Measurements from ENCODE around the gene WASF3.
A peak's percentile ranks its signal among the peaks of the same experiment; 100 is the strongest.

WASF3 gene

GRCh38 chr13:26557393-26558073, at the start of gene WASF3:
Gene WASF3 (plus strand): TSS chr13:26557683. CDS start chr13:26642271, 84,588 bp downstream.
- DNase-seq (ENCODE audit: low spot score), result peak; percentile 99

DNA sequence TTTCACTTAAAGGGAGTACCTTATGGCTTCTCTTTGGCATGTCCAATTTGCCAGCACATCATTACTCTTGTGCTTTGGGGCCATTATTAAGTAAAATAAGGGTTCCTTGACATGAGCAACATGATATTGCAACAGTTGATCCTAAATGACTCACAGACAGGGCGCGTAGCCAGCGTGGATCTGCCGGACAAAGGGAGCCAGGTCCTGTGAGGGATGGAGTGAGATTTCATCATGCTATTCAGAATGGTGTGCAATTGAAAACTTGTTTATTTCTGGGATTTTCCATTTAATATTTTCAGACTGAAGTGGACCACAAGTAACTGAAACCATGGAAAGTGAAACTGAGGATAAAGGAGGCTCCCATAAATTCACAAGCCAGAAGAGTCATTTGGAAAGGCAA, 48.6 kb upstream of the WASF3 start:
- no peak for DNase-seq (ENCODE audit: low spot score)

DNA sequence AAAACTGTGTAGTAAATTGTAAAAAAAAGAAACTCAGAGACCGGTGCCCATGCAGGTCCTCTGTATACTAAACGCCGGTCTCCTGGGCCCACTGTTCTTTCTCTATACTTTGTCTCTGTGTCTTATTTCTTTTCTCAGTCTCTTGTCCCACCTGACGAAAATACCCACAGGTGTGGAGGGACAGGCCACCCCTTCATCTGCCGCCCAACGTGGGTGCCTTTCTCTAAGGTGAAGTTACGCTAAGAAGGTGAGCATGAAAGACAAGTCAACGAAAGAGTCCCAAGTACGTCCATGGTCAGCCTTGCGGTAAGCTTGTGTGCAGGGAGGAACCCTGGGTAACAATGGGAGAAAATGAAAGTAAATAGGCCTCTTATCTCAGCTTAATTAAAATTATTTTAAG, 48.0 kb upstream of the WASF3 start:
- DNase-seq (ENCODE audit: low spot score), result no peak

DNA sequence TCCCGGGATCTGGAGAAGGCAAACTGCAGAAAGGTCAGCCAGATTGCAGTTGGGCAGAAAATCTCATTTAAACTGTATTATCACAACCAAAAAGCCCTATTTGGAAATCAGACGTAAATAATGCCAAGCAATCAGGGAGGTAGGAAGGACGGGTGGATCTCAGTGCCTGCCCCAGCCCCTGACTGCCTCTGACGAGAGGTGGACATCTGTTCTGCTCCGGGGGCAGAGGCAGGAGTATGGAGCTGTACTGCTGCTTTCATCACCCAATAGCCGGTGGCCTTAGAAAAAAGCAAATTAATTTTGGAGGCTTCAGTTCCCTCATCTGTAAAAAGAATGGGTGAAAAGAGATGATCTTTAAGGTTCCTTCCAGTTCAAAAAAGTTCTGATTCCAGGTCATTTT, 43.6 kb upstream of the WASF3 start:
- DNase-seq (ENCODE audit: low spot score), result no peak

GRCh38 chr13:26515721-26516120, 41.8 kb upstream of the WASF3 start:
- DNase-seq (ENCODE audit: low spot score), result no peak

DNA sequence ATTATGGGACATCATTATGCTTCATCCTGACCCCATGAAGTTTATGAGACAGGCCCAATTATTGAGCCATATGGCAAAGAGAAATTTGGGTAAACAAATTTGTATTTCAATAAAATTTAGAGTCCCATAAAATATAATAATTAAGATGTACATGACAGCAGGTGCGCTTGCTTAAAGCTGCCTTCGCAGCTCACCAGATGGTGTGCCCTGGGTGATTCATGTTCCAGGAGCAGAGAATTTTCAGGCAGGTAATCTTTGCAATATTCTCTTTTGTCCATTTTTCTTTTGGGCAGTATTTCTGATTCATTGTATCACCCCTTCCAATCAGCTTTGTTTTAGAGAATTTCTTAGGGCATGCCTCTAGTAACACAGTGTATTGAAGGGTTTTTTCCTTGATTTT, 39.5 kb upstream of the WASF3 start:
- no peak for DNase-seq (ENCODE audit: low spot score)

DNA sequence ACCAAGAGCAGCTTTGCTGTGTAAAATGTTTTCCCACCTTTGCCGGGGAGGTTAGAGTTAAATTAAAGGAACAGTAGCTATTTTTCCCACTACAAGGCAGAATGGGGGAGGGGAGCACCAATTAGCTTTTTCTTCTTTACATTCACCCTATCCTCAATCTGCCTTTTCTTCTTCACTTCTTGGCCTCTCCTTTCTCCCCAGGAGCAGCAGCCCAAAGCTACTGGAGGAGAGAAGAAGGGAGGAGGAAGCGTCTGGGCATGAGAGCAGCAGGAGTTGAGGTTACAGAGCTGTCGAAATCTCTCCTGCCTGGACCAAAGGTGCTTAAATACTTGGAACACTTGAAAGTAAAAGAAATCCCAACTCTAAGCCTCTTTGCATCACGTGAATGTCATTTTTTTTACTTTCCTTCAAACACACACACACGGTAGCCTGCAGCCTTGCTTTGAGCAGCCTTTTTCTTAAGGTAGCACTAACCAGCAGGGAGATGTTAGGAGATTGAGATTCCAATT, 39.0 kb upstream of the WASF3 start:
- DNase-seq (ENCODE audit: low spot score), result no peak

DNA sequence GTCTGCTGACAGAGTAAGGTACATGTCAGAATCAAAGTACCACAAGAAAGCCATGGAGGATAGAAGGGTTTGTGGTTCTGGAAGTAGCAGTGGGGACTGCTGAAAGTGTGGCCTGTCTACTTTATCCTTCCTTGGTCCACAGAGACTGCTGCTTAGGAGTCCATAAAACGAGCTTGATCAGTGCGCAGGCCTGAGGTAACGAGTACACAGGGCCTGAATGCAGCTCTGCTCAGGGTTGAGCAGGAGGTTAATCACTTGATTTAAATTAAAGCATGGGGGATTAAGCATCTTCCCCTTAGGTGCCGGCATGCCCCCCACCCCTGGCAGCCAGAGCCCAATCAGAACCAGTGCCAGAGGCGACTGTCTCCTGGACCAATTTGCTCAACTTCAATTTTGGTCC, 34.9 kb upstream of the WASF3 start:
- no peak for DNase-seq (ENCODE audit: low spot score)

GRCh38 chr13:26523007-26523406, 34.5 kb upstream of the WASF3 start:
- no peak for DNase-seq (ENCODE audit: low spot score)

GRCh38 chr13:26525528-26525927, 32.0 kb upstream of the WASF3 start:
- no peak for DNase-seq (ENCODE audit: low spot score)

GRCh38 chr13:26526702-26527216, 30.7 kb upstream of the WASF3 start:
- no peak for DNase-seq (ENCODE audit: low spot score)

GRCh38 chr13:26528527-26528926, 29.0 kb upstream of the WASF3 start:
- no peak for DNase-seq (ENCODE audit: low spot score)

DNA sequence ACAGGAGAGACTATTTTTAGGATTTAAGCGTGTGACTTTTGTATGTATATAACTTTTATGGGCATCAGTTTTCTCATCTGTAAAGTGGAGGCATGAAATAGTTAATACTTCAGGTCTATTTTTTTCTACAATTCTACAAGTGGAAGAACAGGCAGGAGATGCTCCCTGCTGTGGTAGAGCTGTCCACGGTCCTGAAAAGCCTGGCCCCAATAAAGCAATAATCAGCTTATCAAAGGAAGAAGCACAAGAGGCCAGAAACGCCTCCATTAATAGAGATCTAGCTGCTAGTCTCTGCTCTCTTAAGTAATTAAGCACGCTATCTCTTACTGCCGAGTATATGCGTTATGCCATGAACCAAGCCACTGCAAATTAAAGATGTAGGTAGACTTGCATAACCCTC, 28.0 kb upstream of the WASF3 start:
- DNase-seq (ENCODE audit: low spot score), result peak; percentile 48

GRCh38 chr13:26531742-26532141, 25.7 kb upstream of the WASF3 start:
- no peak for DNase-seq (ENCODE audit: low spot score)

DNA sequence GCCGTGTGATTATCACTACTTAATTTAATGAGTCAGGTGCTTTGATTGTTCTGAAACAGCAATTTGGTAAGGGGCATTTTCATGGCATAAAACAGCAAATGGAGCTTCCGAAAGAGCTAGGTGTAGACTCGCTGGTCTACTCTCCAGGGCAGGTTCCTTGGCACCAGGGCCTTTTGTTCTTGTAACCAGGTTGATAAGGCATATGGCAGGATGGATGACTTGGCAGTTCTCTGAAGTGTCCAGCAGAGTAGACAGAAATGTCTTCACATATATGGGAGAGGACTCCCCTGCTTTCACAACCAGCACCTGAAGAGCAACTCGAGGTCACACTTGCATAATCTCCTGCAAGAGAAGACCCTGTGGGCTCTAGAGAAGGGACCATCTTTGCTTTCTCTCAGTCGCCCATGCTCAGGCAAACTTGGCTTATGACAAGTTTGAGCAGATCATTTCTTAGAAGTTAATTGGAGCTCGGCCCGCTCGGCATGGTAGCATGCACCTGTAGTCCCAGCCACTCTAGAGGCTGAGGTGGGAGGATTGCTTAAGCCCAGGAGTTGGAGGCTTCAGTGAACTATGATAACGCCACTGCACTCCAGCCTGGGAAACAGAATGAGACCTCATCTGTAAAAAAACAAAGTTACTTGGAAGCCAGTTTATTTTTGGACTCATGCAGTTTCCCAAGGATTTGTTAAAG, 23.3 kb upstream of the WASF3 start:
- no peak for DNase-seq (ENCODE audit: low spot score)

DNA sequence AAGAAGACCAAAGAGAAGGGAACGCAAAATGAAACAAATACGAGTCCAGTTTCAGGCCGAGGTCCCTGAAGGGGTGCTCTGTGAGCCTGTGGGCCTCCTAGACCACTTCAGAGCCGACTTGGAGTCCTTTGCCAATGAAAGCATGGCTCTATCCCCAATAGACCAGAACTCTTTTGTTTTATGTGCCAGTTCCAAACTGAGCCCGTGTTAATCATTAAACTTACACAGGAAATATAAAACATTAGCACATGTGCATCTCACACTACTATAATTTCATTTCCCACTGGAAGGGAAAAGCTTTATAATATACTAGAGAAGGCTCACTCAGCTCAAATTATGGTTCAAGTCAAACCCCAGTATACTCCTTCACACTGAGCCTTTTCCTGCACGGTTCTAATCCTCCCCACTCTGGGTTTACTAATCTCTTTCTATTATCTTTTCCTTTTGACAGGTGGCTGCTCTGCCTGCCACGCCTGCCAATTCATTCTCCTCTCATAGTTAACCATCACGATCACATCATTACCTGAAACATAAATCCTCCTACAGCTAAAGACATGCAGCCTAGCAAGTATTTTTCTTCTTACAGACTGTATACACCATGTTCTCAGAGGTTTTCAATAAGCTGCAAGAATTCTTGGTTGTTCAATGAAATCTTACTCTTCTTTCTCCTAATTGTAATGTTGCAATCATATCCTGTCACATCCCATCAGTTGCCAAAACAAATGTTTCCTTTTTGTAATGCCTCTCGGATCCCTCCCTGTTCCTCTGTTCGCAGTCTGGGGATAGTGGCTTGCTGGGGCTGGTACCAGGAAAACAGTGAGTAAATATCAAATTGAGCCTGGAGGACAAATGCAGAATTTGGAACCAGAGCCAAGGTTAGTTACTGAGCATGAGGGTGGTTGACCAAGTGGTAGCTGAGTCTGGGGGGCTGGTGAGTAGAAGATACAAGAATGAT, 18.8 kb upstream of the WASF3 start:
- peak; percentile 63 for DNase-seq (ENCODE audit: low spot score)

DNA sequence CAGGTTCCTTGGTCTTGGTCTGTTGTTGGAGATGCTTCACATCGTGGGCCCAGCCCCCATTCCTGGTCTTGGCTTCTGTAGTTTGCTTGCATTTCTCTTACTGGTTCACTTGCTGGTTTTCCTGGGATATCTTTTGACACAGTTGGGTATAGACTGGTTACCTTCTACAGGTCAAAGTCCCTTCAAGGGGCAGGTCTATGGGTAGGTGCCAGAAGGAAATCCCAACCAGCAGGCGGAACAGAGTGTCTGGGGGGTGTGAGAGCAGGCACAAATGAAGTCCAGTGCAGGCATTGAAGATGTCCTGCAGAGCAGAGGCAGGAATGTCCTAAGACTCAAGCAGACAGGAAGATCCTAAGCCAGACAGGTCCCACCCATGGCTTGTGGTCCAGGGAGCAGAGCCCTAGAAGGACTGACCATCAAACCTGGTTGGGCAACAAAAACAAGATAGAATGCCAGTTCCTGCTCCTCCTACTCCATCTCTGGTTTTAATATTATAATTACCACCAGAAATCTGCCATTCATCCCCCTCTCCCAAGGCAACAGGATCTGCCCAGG, 17.7 kb upstream of the WASF3 start:
- DNase-seq (ENCODE audit: low spot score), result no peak

DNA sequence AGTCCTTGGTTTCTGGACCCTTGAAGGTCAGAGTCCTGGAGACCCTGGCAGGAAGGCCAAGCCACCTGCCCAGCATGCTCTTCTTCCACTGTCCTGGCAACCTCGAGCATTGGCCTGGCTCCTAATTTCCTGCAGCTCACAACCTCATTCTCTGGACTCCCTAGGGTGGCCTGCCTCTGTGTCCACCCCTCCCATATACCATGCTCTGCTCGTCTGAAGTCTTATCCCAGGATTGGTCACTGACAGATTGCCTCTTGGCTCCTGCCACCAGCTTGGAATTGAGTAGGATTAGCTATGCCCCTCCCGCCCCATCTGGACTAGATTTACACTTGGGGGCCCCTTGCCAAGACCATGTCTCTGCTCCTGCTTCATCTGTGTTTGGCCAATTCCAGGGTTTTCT, 17.1 kb upstream of the WASF3 start:
- peak; percentile 87 for DNase-seq (ENCODE audit: low spot score)

DNA sequence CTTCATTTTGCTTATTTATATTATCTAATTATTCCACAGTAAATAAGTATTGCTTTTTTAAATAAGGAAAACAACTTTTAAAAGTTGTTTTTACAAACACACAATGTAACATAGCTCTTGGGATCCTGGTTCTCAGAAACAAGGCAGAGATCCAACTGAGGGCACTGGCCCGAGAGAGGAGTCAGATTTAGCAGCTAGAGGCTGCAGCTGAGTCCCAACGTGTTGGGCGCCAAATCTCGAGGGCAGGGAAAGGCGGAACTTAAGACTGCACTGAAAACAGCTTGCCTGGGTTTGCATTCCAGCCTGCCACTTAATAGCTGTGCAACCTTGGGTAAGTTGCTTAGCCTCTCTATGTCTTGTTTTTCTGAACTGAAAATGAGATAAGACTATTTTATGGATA, 16.4 kb upstream of the WASF3 start:
- DNase-seq (ENCODE audit: low spot score), result peak; percentile 53

GRCh38 chr13:26541678-26542568, 15.6 kb upstream of the WASF3 start:
- DNase-seq (ENCODE audit: low spot score), result peak; percentile 43

DNA sequence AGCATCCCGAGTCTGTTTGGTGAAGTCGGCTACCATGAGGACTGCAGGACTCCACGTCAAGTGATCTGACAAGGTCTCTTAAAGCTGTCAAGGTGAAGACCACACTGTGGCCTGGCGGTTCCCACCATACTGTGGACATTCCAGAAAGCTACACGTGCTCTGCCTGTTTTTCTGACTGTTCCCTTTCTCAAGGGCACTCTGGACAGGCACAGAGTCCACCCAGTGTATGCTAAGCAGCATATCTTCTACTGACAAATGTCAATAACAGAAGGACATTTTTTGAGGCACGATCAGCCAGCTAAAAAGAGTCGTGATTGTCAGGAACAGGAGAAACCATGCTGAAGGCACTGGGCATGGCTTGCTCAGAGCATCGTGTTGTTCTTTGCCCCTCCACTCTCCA, 12.8 kb upstream of the WASF3 start:
- DNase-seq (ENCODE audit: low spot score), result no peak
